Neural cell (in vitro differentiated cells): ENCODE results near the gene AGXT2. TPM values are rescaled to one million over a fixed set of nuclear protein-coding genes. Genes with fewer than 3 reads are reported as not detected.

Experiments
- H2AFZ ChIP-seq: fragments of 200-600, 300-800 bp; sonication (generic), shearing (Covaris generic); 2 replicates; pipeline ENCODE4 v1.6.0; 2014; ENCODE audit warnings: low read depth, mild to moderate bottlenecking, antibody characterized with exemption, low read length, moderate library complexity
- H3F3A ChIP-seq: fragments of 200-600 bp; shearing (Covaris generic); 2 replicates; pipeline ENCODE4 v1.6.1; 2016; ENCODE audit warnings: mild to moderate bottlenecking, moderate library complexity, mixed read lengths, antibody characterized with exemption, low read length; ENCODE audit not compliant: insufficient read depth, poor library complexity, severe bottlenecking
- H3K27ac ChIP-seq: fragments of 200-600, 300-800 bp; sonication (generic), shearing (Covaris generic); 2 replicates; pipeline ENCODE4 v1.5.1; 2014; ENCODE audit warnings: mild to moderate bottlenecking, low read length, moderate library complexity
- H3K27me3 ChIP-seq: fragments of 300-800, 200-600 bp; sonication (generic), shearing (Covaris generic); 2 replicates; pipeline ENCODE4 v1.6.0; 2014; ENCODE audit warnings: mild to moderate bottlenecking, low read depth, low read length, moderate library complexity; ENCODE audit not compliant: insufficient read depth
- H3K36me3 ChIP-seq: fragments of 300-800, 200-600 bp; sonication (generic), shearing (Covaris generic); 2 replicates; pipeline ENCODE4 v1.5.1; 2014; ENCODE audit warnings: mild to moderate bottlenecking, antibody characterized with exemption, low read length, moderate library complexity; ENCODE audit not compliant: insufficient read depth
- H3K4me2 ChIP-seq: fragments of 300-800, 200-600 bp; sonication (generic), shearing (Covaris generic); 2 replicates; pipeline ENCODE4 v1.6.0; 2014; ENCODE audit warnings: mild to moderate bottlenecking, low read length
- H3K4me3 ChIP-seq: fragments of 300-800, 200-600 bp; sonication (generic), shearing (Covaris generic); 2 replicates; pipeline ENCODE4 v1.5.1; 2014; ENCODE audit warnings: mild to moderate bottlenecking, low read length, moderate library complexity
- H3K79me2 ChIP-seq: fragments of 200-600 bp; shearing (Covaris generic); replicated peaks from 2 replicates; pipeline ENCODE4 v1.6.0; 2014; ENCODE audit warnings: mild to moderate bottlenecking, low read length, moderate library complexity; ENCODE audit not compliant: insufficient read depth
- H3K9ac ChIP-seq: fragments of 300-800, 200-600 bp; sonication (generic), shearing (Covaris generic); 2 replicates; pipeline ENCODE4 v1.6.1; 2016; ENCODE audit warnings: mild to moderate bottlenecking, low read length, mixed read lengths
- H3K9me2 ChIP-seq: fragments of 200-600 bp; shearing (Covaris generic); 2 replicates; pipeline ENCODE4 v1.6.1; 2016; ENCODE audit warnings: mild to moderate bottlenecking, low read length, mixed read lengths; ENCODE audit not compliant: insufficient read depth
- H3K9me3 ChIP-seq: fragments of 200-600, 300-800 bp; sonication (generic), shearing (Covaris generic); 2 replicates; pipeline ENCODE4 v1.6.1; 2016; ENCODE audit warnings: mild to moderate bottlenecking, mixed run types, low read length, moderate library complexity, mixed read lengths
- H4K20me1 ChIP-seq: fragments of 200-600 bp; shearing (Covaris generic); 2 replicates; pipeline ENCODE4 v1.6.1; 2016; ENCODE audit warnings: mild to moderate bottlenecking, mixed run types; ENCODE audit not compliant: insufficient read depth
- EP300 ChIP-seq: fragments of 450-650 bp; conservative IDR thresholded peaks from 2 replicates; pipeline ENCODE4 v1.6.1; 2014; ENCODE audit warnings: antibody characterized with exemption, mild to moderate bottlenecking, moderate library complexity; ENCODE audit not compliant: poor library complexity, severe bottlenecking
- EZH2 ChIP-seq: fragments of 200-600, 300-800 bp; shearing (Covaris generic), sonication (generic); IDR thresholded peaks from 2 replicates; pipeline ENCODE4 v1.6.1; 2014; ENCODE audit warnings: antibody characterized with exemption, low read length, borderline replicate concordance, mild to moderate bottlenecking; ENCODE audit not compliant: insufficient read depth, poor library complexity, severe bottlenecking
- MXI1 ChIP-seq: fragments of 450-650 bp; conservative IDR thresholded peaks from 2 replicates; pipeline ENCODE4 v1.6.1; 2014; ENCODE audit warnings: antibody characterized with exemption, mild to moderate bottlenecking; ENCODE audit not compliant: poor library complexity, severe bottlenecking
- POLR2AphosphoS5 ChIP-seq: IDR thresholded peaks from 2 replicates; pipeline ENCODE4 v1.6.1; 2012
- RAD21 ChIP-seq: fragments of 450-650 bp; conservative IDR thresholded peaks from 2 replicates; pipeline ENCODE4 v1.6.1; 2014; ENCODE audit warnings: antibody characterized with exemption, mild to moderate bottlenecking, moderate library complexity
- SMC3 ChIP-seq: fragments of 450-650 bp; conservative IDR thresholded peaks from 2 replicates; pipeline ENCODE4 v1.6.1; 2014; ENCODE audit warnings: antibody characterized with exemption, mild to moderate bottlenecking, moderate library complexity; ENCODE audit not compliant: poor library complexity
- TAF1 ChIP-seq: IDR thresholded peaks from 2 replicates; pipeline ENCODE4 v1.6.1; 2012; ENCODE audit warnings: low read depth
- polyA plus RNA-seq: library from polyadenylated mRNA; depleted of rRNA; stranded (reverse); fragments of >200 nt; gene quantifications from 2 replicates; pipeline ENCODE4 v1.2.3, GENCODE V29; 2014
- TF ChIP-seq, protein P1 (sequence below): fragments of 450-650 bp; IDR thresholded peaks from 2 replicates; pipeline ENCODE4 v1.5.1; 2014; ENCODE audit warnings: antibody characterized with exemption, mild to moderate bottlenecking, moderate library complexity; ENCODE audit not compliant: poor library complexity, severe bottlenecking
- TF ChIP-seq, protein P2 (sequence below): IDR thresholded peaks from 2 replicates; pipeline ENCODE4 v1.6.1; 2012; ENCODE audit warnings: borderline replicate concordance

The AGXT2 gene
- polyA plus RNA-seq, 1 donor from 2014 or later, result not detected

GRCh38 chr5:35010676-35011075 is 37.1 kb downstream of the AGXT2 start:
- Histone ChIP-seq H3K27ac (no peak overlapping the region), H3K36me3 (no peaks in the 10 kb centered on the region), H3K4me3 (no peak overlapping the region), H2AFZ (no peak overlapping the region), H3K4me2 (no peak overlapping the region), H3K9ac (no peak overlapping the region), H3K79me2 (no peaks in the 10 kb centered on the region), H3K9me3 (no peaks in the 10 kb centered on the region), H3K9me2 (no peaks in the 10 kb centered on the region), H3F3A (no peaks in the 10 kb centered on the region), H4K20me1 (no peaks in the 10 kb centered on the region), H3K27me3 (no peaks in the 10 kb centered on the region)
- TF ChIP-seq TAF1, result no peak
- no peak for TF ChIP-seq POLR2AphosphoS5
- no peak for TF ChIP-seq RAD21
- TF ChIP-seq, protein P1, sequence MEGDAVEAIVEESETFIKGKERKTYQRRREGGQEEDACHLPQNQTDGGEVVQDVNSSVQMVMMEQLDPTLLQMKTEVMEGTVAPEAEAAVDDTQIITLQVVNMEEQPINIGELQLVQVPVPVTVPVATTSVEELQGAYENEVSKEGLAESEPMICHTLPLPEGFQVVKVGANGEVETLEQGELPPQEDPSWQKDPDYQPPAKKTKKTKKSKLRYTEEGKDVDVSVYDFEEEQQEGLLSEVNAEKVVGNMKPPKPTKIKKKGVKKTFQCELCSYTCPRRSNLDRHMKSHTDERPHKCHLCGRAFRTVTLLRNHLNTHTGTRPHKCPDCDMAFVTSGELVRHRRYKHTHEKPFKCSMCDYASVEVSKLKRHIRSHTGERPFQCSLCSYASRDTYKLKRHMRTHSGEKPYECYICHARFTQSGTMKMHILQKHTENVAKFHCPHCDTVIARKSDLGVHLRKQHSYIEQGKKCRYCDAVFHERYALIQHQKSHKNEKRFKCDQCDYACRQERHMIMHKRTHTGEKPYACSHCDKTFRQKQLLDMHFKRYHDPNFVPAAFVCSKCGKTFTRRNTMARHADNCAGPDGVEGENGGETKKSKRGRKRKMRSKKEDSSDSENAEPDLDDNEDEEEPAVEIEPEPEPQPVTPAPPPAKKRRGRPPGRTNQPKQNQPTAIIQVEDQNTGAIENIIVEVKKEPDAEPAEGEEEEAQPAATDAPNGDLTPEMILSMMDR, result no peak
- TF ChIP-seq EP300, result no peak
- no peak for TF ChIP-seq SMC3

DNA sequence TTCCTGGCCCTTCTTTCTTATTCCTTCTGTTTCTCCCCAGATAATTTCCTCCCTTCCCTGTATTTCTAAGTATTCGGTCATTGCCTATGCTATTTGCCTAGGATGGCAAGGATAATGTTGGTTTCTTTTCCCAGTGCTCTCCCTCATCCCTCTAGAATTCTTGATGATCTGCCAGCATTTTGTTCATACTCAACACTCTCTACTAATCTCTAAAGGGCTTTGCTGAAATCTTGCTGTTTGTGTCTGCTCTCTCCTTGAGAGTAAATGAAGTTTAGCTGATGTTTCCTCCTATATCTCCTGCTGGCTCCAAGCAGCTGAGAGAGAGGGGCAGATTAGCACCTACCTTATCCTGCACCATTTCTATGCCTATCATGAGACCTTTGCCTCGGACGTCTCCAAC is 38.1 kb downstream of the AGXT2 start:
- H2AFZ ChIP-seq, result no peak overlapping the region
- H3K9me2 ChIP-seq, result no peaks in the 10 kb centered on the region
- H3K79me2 ChIP-seq, result no peaks in the 10 kb centered on the region
- TF ChIP-seq EZH2, result no peak
- TF ChIP-seq, protein P1, result no peak
- no peak for TF ChIP-seq SMC3
- TF ChIP-seq EP300, result no peak
- no peak for TF ChIP-seq MXI1
- TF ChIP-seq RAD21, result no peak
- no peak for TF ChIP-seq POLR2AphosphoS5
- TF ChIP-seq, protein P2, sequence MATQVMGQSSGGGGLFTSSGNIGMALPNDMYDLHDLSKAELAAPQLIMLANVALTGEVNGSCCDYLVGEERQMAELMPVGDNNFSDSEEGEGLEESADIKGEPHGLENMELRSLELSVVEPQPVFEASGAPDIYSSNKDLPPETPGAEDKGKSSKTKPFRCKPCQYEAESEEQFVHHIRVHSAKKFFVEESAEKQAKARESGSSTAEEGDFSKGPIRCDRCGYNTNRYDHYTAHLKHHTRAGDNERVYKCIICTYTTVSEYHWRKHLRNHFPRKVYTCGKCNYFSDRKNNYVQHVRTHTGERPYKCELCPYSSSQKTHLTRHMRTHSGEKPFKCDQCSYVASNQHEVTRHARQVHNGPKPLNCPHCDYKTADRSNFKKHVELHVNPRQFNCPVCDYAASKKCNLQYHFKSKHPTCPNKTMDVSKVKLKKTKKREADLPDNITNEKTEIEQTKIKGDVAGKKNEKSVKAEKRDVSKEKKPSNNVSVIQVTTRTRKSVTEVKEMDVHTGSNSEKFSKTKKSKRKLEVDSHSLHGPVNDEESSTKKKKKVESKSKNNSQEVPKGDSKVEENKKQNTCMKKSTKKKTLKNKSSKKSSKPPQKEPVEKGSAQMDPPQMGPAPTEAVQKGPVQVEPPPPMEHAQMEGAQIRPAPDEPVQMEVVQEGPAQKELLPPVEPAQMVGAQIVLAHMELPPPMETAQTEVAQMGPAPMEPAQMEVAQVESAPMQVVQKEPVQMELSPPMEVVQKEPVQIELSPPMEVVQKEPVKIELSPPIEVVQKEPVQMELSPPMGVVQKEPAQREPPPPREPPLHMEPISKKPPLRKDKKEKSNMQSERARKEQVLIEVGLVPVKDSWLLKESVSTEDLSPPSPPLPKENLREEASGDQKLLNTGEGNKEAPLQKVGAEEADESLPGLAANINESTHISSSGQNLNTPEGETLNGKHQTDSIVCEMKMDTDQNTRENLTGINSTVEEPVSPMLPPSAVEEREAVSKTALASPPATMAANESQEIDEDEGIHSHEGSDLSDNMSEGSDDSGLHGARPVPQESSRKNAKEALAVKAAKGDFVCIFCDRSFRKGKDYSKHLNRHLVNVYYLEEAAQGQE, result no peak
- no peak for TF ChIP-seq TAF1
- H3K4me3 ChIP-seq, result no peak overlapping the region
- H3K36me3 ChIP-seq, result no peaks in the 10 kb centered on the region
- H3K9ac ChIP-seq, result no peak overlapping the region
- H4K20me1 ChIP-seq, result no peaks in the 10 kb centered on the region
- H3K27me3 ChIP-seq, result no peaks in the 10 kb centered on the region
- H3F3A ChIP-seq, result no peaks in the 10 kb centered on the region
- no peaks in the 10 kb centered on the region for H3K9me3 ChIP-seq
- H3K4me2 ChIP-seq, result no peak overlapping the region
- H3K27ac ChIP-seq, result no peak overlapping the region
